HG03442 (cell line): Measurements from ENCODE around the gene DPEP2.
"Not testable (repeated sequence)": the region's sequence is repeated elsewhere in the genome, so short reads cannot be mapped to it uniquely, and the experiment has no call there.

Source experiments
- ATAC-seq: cut with Tn5 transposase; IDR thresholded peaks from one replicate; pipeline ENCODE4 v1.9.1; 2021; ENCODE audit warnings: mild to moderate bottlenecking, moderate library complexity; ENCODE audit not compliant: unreplicated experiment

The DPEP2 gene

GRCh38 chr16:67939507-67940445 lies 59.5 kb downstream of the DPEP2 start:
- ATAC-seq: no peak

GRCh38 chr16:67937713-67938112 lies 61.6 kb downstream of the DPEP2 start:
- not testable (repeated sequence) for ATAC-seq
